ENCODE measurements around the gene ANXA2R. TPM values are rescaled to one million over a fixed set of nuclear protein-coding genes. Genes with fewer than 3 reads are reported as not detected.
"Not testable (repeated sequence)": the region's sequence is repeated elsewhere in the genome, so short reads cannot be mapped to it uniquely, and the experiment has no call there.

Gene ANXA2R
- total RNA-seq, 1 experiment from 2014 or later: 3.6 TPM

DNA sequence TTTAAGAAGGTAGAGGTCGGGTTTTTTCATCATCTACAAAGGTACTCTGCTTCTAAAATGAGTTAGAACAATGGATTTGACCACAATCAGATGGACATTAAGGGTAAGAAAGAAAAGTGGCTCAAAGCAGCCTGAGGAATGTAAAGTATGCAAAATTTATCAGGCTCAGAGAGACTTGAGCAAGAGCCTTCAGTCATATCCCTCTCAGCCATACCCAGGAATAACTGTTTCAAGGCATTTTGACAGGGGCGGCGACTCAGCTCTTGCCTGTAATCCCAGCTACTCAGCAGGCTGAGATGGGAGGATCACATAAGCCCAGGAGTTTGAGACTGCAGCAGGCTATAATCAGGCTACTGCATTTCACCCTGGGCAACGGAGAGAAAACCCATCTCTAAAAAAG is 38.8 kb upstream of the ANXA2R start:
- intact Hi-C loops (cut with micrococcal nuclease; ENCODE audit: unreplicated experiment): no loop called here
- peak; percentile 52 to 76 for DNase-seq
- Histone ChIP-seq H4K20me1 (ENCODE audit: insufficient read depth) (no peaks in the 10 kb centered on the region), H3K27ac (no peak overlapping the region), H3K79me2 (ENCODE audit: low read depth) (no peaks in the 10 kb centered on the region), H3K27me3 (ENCODE audit: insufficient read depth, low read depth) (no peaks in the 10 kb centered on the region), H3K4me1 (replicated peaks; ENCODE audit: insufficient read depth) (no peaks in the 10 kb centered on the region), H2AFZ (no peak overlapping the region), H3F3A (ENCODE audit: insufficient read depth, low read depth) (peaks cover 13% of the 10 kb centered on the region; the same call in 1 of the 2 replicates), H3K36me3 (ENCODE audit: low read depth) (0 out of 2 replicates have a peak, but pooled peaks cover 4% of the 10 kb centered on the region), H3K4me3 (no peak overlapping the region), H3K4me2 (no peak overlapping the region), H3K9me3 (ENCODE audit: insufficient read depth, low read depth) (peaks cover 3% of the 10 kb centered on the region; the same call in 1 of the 2 replicates), H3K9me2 (ENCODE audit: insufficient read depth) (no peaks in the 10 kb centered on the region)
- ChIA-PET POLR2A (ENCODE audit: unreplicated experiment) (interaction anchor here (0.6 to 0.7 kb wide), 2 partner anchors 11 to 14 kb away, joined by 3 read pairs; no protein-coding TSS in a partner anchor), CTCF (no interaction called here)
- BruUV-seq (replicated peaks): no TSS peak
- TF ChIP-seq, protein P1, sequence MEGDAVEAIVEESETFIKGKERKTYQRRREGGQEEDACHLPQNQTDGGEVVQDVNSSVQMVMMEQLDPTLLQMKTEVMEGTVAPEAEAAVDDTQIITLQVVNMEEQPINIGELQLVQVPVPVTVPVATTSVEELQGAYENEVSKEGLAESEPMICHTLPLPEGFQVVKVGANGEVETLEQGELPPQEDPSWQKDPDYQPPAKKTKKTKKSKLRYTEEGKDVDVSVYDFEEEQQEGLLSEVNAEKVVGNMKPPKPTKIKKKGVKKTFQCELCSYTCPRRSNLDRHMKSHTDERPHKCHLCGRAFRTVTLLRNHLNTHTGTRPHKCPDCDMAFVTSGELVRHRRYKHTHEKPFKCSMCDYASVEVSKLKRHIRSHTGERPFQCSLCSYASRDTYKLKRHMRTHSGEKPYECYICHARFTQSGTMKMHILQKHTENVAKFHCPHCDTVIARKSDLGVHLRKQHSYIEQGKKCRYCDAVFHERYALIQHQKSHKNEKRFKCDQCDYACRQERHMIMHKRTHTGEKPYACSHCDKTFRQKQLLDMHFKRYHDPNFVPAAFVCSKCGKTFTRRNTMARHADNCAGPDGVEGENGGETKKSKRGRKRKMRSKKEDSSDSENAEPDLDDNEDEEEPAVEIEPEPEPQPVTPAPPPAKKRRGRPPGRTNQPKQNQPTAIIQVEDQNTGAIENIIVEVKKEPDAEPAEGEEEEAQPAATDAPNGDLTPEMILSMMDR (conservative IDR thresholded peaks at IDR 0.05): no peak
- TF ChIP-seq EZH2 (IDR thresholded peaks at IDR 0.05; ENCODE audit: low read depth): no peak

DNA sequence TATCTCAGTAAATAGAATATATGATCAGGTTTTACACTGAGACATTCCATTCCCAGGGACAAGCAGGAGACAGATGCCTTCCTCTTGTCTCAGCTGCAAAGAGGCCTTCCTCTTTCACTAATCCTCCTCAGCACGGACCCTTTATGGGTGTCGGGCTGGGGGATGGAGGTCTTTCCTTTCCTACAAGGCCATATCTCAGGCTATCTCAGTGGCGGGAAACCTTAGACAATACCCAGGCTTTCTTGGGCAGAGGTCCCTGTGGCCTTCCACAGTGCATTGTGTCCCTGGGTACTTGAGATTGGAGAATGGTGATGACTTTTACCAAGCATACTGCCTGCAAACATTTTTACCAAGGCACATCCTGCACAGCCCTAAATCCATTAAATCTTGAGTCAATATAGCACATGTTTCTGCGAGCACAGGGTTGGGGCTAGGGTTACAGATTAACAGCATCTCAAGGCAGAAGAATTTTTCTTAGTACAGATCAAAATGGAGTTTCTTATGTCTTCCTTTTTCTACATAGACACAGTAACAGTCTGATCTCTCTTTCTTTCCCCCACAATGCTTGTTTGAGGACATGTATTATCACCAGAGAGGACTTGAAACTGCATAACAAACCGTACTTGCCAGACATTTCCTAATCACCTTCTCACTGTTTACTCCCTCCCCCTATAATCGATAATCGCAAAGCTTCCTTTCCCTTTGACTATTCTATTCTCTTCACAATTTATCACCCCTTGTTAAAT is 37.5 kb upstream of the ANXA2R start:
- H3K36me3 ChIP-seq (ENCODE audit: low read depth); BruUV-seq (replicated peaks); H3K9me2 ChIP-seq (ENCODE audit: insufficient read depth); POLR2A ChIA-PET (ENCODE audit: unreplicated experiment); intact Hi-C loops (cut with micrococcal nuclease; ENCODE audit: unreplicated experiment); H3K27me3 ChIP-seq (ENCODE audit: insufficient read depth, low read depth); H3K79me2 ChIP-seq (ENCODE audit: low read depth); DNase-seq; H3K9me3 ChIP-seq (ENCODE audit: insufficient read depth, low read depth); H3K4me2 ChIP-seq; H2AFZ ChIP-seq; H3K4me3 ChIP-seq; H4K20me1 ChIP-seq (ENCODE audit: insufficient read depth); H3K27ac ChIP-seq; H3K4me1 ChIP-seq (replicated peaks; ENCODE audit: insufficient read depth): not testable (repeated sequence)
- CTCF ChIA-PET: interaction anchor here (0.7 kb wide), 1 partner anchor 35 kb away, joined by 6 read pairs; no protein-coding TSS in a partner anchor
- H3F3A ChIP-seq (ENCODE audit: insufficient read depth, low read depth): peaks cover 13% of the 10 kb centered on the region; the same call in 1 of the 2 replicates

DNA sequence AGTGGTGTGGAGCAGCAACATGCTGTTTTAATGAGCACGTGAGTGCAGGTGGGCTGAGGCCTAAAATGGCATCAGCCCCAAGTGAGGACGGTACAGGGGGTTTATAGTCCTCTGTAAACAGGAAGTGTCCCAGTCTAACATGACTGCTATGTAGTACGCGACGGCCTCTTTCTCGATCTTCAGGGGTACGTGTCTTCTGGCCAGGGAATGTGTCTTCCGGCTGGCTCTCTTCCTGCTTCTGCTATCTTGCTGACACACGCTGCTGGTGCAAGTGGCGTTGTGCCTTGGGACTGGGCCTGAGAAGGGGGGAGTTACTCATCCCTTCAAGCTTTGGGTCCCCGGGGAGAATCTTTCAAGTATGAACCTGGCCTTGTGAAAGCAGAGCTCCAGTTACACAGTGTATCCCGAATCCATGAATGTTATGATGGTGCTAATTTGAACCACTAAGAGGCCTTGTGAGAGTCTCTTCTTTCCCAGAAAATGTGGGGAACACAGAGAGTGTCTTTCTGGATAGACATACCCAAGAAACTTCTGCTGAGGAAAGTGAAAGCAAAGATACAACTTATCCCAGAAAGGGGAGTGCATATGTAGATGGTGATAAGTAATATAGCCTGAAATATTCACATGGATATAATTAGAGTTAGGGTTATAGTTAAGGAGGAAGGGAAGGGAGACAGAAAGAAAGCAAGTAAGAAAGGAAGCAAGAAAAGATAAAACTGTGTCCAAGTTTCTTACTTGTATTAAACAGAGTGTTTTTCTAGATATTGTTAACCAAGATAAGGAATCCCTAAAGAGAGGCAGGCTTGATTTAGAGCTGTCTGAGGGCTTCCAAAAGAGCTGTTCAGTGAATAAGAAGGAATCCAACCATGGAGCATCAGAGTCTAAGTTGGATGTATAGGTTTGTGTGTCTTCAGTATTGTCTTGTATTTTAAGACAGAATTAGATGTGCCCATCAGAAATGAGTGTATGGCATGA is 35.5 kb upstream of the ANXA2R start:
- Histone ChIP-seq H3K4me2 (no peak overlapping the region), H3K27me3 (ENCODE audit: insufficient read depth, low read depth) (no peaks in the 10 kb centered on the region), H3K36me3 (ENCODE audit: low read depth) (0 out of 2 replicates have a peak, but pooled peaks cover 3% of the 10 kb centered on the region), H3K79me2 (ENCODE audit: low read depth) (no peaks in the 10 kb centered on the region), H3K9me2 (ENCODE audit: insufficient read depth) (no peaks in the 10 kb centered on the region), H3K9me3 (ENCODE audit: insufficient read depth, low read depth) (no peaks in the 10 kb centered on the region), H2AFZ (no peak overlapping the region), H3F3A (ENCODE audit: insufficient read depth, low read depth) (peaks cover 13% of the 10 kb centered on the region; the same call in 1 of the 2 replicates), H3K4me1 (replicated peaks; ENCODE audit: insufficient read depth) (no peaks in the 10 kb centered on the region), H3K27ac (no peak overlapping the region), H4K20me1 (ENCODE audit: insufficient read depth) (no peaks in the 10 kb centered on the region), H3K4me3 (no peak overlapping the region)
- no peak for DNase-seq
- intact Hi-C loops (cut with micrococcal nuclease; ENCODE audit: unreplicated experiment): loop anchor here (2.0 kb wide), 3 partner anchors 29 to 313 kb away; no protein-coding TSS in a partner anchor
- CTCF ChIA-PET: interaction anchor here (0.6 kb wide), 1 partner anchor 126 kb away, joined by 3 read pairs; no protein-coding TSS in a partner anchor
- POLR2A ChIA-PET (ENCODE audit: unreplicated experiment): interaction anchor here (0.6 kb wide), 2 partner anchors 54 to 208 kb away, joined by 3 read pairs; no protein-coding TSS in a partner anchor
- TF ChIP-seq, protein P1 (conservative IDR thresholded peaks at IDR 0.05): no peak
- no peak for TF ChIP-seq EZH2 (IDR thresholded peaks at IDR 0.05; ENCODE audit: low read depth)
- BruUV-seq (replicated peaks): no TSS peak

Data from PC-9 (cell line).